ENCODE data around the gene ARF5. TPM values are rescaled to one million over a fixed set of nuclear protein-coding genes. Genes with fewer than 3 reads are reported as not detected.

The ARF5 gene
- total RNA-seq, 2 experiments from 2014 or later = 87.0 TPM

DNA sequence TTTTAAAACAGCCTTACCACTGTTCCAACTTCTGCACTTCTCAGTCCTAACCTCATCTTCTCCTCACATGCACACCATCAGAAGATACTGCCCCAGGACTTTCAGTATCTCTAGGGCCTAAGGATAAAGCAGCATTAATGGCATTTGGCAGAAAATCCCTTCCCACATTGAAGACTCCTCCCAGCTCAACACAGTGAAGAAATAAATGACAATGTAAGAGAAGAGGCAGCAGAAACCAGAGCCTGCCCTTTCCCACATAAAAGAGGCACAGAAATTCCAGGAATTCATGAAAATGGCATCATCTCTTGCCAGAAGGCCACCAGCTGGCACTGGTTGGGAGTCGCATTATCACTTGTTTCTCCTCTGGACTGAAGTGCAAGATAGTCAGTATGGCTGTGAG is 6.5 kb upstream of the ARF5 start:
- no peak overlapping the region for H3K27ac ChIP-seq (ENCODE audit: low read depth in 1 of 2, low read length in 2 of 2)
- H3K9me3 ChIP-seq (ENCODE audit: control insufficient read depth in 1 of 2, insufficient read depth in 1 of 2, low read length in 2 of 2) = no peaks in the 10 kb centered on the region
- CTCF ChIA-PET = interaction anchor here (1.4 kb wide), 1 partner anchor 554 kb away, joined by 3 read pairs; no protein-coding TSS in a partner anchor
- no peak overlapping the region for H3K4me3 ChIP-seq (ENCODE audit: low read length)
- H3K4me1 ChIP-seq (ENCODE audit: insufficient read depth, low read length) = peaks cover 50% of the 10 kb centered on the region
- peak overlapping the region; percentile 22 for H3K4me3 Mint-ChIP-seq
- no peaks in the 10 kb centered on the region for H3K27me3 ChIP-seq (ENCODE audit: control insufficient read depth in 1 of 2, insufficient read depth in 2 of 2, low read length in 2 of 2)
- TF ChIP-seq CTCF (IDR thresholded peaks at IDR 0.05) = no peak
- H3K36me3 Mint-ChIP-seq (ENCODE audit: low read depth) = peaks cover 76% of the 10 kb centered on the region
- H3K4me1 Mint-ChIP-seq (ENCODE audit: low read depth) = peaks cover 75% of the 10 kb centered on the region
- peaks cover 35% of the 10 kb centered on the region for H3K36me3 ChIP-seq (ENCODE audit: insufficient read depth, low read length)
- H3K9me3 Mint-ChIP-seq = no peaks in the 10 kb centered on the region
- no peaks in the 10 kb centered on the region for H3K27me3 Mint-ChIP-seq
- POLR2A ChIA-PET = no interaction called here
- ATAC-seq (ENCODE audit: poor library complexity) = no peak
- intact Hi-C loops (cut with DNase I, micrococcal nuclease) = loop anchor here in 1 of 2 experiments (10.0 kb wide), 3 partner anchors 187 to 1923 kb away; partner anchors contain the start of genes SMKR1 and ZNF800
- no peak for DNase-seq
- no peak overlapping the region for H3K27ac Mint-ChIP-seq

DNA sequence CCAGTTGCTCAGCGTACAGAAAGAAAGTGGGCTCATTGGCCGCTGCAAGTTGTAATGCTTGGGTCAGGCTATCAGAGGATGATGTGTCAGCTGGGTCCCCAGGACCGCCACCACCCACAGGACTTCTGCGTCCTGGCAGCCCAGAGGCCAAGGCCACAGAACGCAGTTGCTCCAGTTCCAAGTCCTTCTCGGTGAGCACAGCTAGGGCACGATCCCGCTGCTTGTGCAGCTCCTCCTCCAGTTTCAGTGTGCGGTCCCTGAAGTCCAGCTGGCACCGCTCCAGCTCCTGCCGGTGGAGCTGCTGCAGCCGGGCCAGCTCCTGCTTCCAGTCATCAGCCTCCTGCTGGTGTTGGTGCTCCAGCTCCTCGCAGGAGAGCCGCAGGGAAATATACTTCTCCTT is 5.8 kb upstream of the ARF5 start:
- H3K36me3 ChIP-seq (ENCODE audit: insufficient read depth, low read length) = peaks cover 35% of the 10 kb centered on the region
- no peak overlapping the region for H3K4me3 Mint-ChIP-seq
- POLR2A ChIA-PET = no interaction called here
- H3K36me3 Mint-ChIP-seq (ENCODE audit: low read depth) = peaks cover 76% of the 10 kb centered on the region
- no peaks in the 10 kb centered on the region for H3K9me3 Mint-ChIP-seq
- DNase-seq = no peak
- H3K27me3 Mint-ChIP-seq = no peaks in the 10 kb centered on the region
- ATAC-seq (ENCODE audit: poor library complexity) = no peak
- CTCF ChIA-PET = interaction anchor here (1.4 kb wide), 1 partner anchor 553 kb away, joined by 3 read pairs; no protein-coding TSS in a partner anchor
- no peaks in the 10 kb centered on the region for H3K9me3 ChIP-seq (ENCODE audit: control insufficient read depth in 1 of 2, insufficient read depth in 1 of 2, low read length in 2 of 2)
- intact Hi-C loops (cut with DNase I, micrococcal nuclease) = loop anchor here in 1 of 2 experiments (10.0 kb wide), 3 partner anchors 188 to 1922 kb away; partner anchors contain the start of genes SMKR1 and ZNF800
- no peaks in the 10 kb centered on the region for H3K27me3 ChIP-seq (ENCODE audit: control insufficient read depth in 1 of 2, insufficient read depth in 2 of 2, low read length in 2 of 2)
- H3K4me1 Mint-ChIP-seq (ENCODE audit: low read depth) = peaks cover 81% of the 10 kb centered on the region
- H3K4me1 ChIP-seq (ENCODE audit: insufficient read depth, low read length) = peaks cover 51% of the 10 kb centered on the region
- no peak overlapping the region for H3K27ac ChIP-seq (ENCODE audit: low read depth in 1 of 2, low read length in 2 of 2)
- H3K27ac Mint-ChIP-seq = no peak overlapping the region
- H3K4me3 ChIP-seq (ENCODE audit: low read length) = no peak overlapping the region
- no peak for TF ChIP-seq CTCF (IDR thresholded peaks at IDR 0.05)

DNA sequence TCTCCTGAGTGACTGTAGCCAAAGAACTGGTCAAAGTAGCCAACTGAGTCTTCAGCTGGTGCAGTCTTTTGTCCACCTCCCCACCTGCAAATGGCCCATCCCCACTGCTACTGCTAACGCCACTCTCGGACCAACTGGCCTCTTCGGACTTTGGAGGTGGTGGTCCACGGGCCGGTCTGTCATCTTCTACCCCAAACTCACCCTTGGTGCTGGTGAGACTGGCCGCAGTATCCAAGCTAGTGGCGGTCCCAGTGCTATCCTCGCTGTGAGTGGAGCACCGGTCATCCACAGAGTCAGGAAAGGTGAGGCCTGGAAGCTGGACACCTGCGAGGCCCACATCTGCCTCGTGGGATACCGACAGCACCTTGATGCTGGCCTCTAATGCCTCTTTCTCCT is 3.6 kb upstream of the ARF5 start:
- Mint-ChIP-seq H3K4me3 (peak overlapping the region; percentile 96), H3K36me3 (ENCODE audit: low read depth) (peaks cover 67% of the 10 kb centered on the region), H3K9me3 (no peaks in the 10 kb centered on the region), H3K27ac (peak overlapping the region; percentile 92), H3K4me1 (ENCODE audit: low read depth) (peaks cover 89% of the 10 kb centered on the region), H3K27me3 (no peaks in the 10 kb centered on the region)
- Histone ChIP-seq H3K4me3 (ENCODE audit: low read length) (peak overlapping the region; percentile 90), H3K27ac (ENCODE audit: low read depth in 1 of 2, low read length in 2 of 2) (peak overlapping the region in 1 of 2 donors; percentile 71), H3K4me1 (ENCODE audit: insufficient read depth, low read length) (peaks cover 69% of the 10 kb centered on the region), H3K9me3 (ENCODE audit: control insufficient read depth in 1 of 2, insufficient read depth in 1 of 2, low read length in 2 of 2) (no peaks in the 10 kb centered on the region), H3K27me3 (ENCODE audit: control insufficient read depth in 1 of 2, insufficient read depth in 2 of 2, low read length in 2 of 2) (no peaks in the 10 kb centered on the region), H3K36me3 (ENCODE audit: insufficient read depth, low read length) (peaks cover 33% of the 10 kb centered on the region)
- TF ChIP-seq CTCF (IDR thresholded peaks at IDR 0.05) = no peak
- intact Hi-C loops (cut with DNase I, micrococcal nuclease) = loop anchor here in 1 of 2 experiments (5.0 to 10.0 kb wide), 8 partner anchors 190 to 1920 kb away; partner anchors contain the start of genes RBM28, SMKR1, TNPO3 and ZNF800
- ChIA-PET CTCF (no interaction called here), POLR2A (interaction anchor here (1.1 to 2.7 kb wide), 4 partner anchors 24 to 235 kb away, joined by 3 to 25 read pairs (median 12); partner anchors contain the start of genes SND1 and ZNF800)
- no peak for ATAC-seq (ENCODE audit: poor library complexity)
- DNase-seq = no peak

Data from CD4-positive, alpha-beta T cell (primary cell).